CD4-positive, alpha-beta memory T cell (primary cell): ENCODE results near the gene RNF167. TPM values are rescaled to one million over a fixed set of nuclear protein-coding genes. Genes with fewer than 3 reads are reported as not detected.
A peak's percentile ranks its signal among the peaks of the same experiment; 100 is the strongest.

ENCODE experiments used
- CTCF ChIA-PET: fragments of 350-600 bp; sonication (Branson Sonifier 250); formaldehyde crosslinking; loops from one replicate; lab custom pipeline; 2021; ENCODE audit warnings: inconsistent platforms; ENCODE audit not compliant: partially characterized antibody; lab: Charles Lee
- POLR2A ChIA-PET: fragments of 350-600 bp; sonication (Branson Sonifier 250); formaldehyde crosslinking; loops from one replicate; lab custom pipeline; 2021; ENCODE audit not compliant: partially characterized antibody; lab: Charles Lee
- DNase-seq, 5 donors: peaks; one replicate each; pipeline versions ENCODE4 v3.0.0 to v3.0.0-alpha.2; 2020 to 2022; ENCODE audit warnings: mixed read lengths in 1 of 5
- H3K27ac ChIP-seq: one replicate; pipeline ENCODE4 v1.7.0; 2013; ENCODE audit warnings: low read depth, low read length
- H3K27me3 ChIP-seq: 2 replicates; pipeline ENCODE4 v1.7.0; 2013; ENCODE audit warnings: mild to moderate bottlenecking, low read length, moderate library complexity; ENCODE audit not compliant: insufficient read depth
- H3K36me3 ChIP-seq: 2 replicates; pipeline ENCODE4 v1.7.0; 2013; ENCODE audit warnings: mild to moderate bottlenecking, low read length, moderate library complexity; ENCODE audit not compliant: insufficient read depth
- H3K4me1 ChIP-seq: 2 replicates; pipeline ENCODE4 v1.7.0; 2013; ENCODE audit warnings: mild to moderate bottlenecking, low read length, moderate library complexity; ENCODE audit not compliant: insufficient read depth
- H3K4me3 ChIP-seq, 2 donors: one replicate each; pipeline ENCODE4 v1.7.0; 2013; ENCODE audit warnings: low read length in 2 of 2, mild to moderate bottlenecking in 1 of 2
- H3K9me3 ChIP-seq, 2 donors: one replicate each; pipeline ENCODE4 v1.7.0; 2013; ENCODE audit warnings: low read length in 2 of 2, control low read depth in 1 of 2; ENCODE audit not compliant: control insufficient read depth in 1 of 2
- H3K27ac Mint-ChIP-seq, 7 donors: one replicate each; pipeline ENCODE4 v1.8.0; 2020 to 2021; ENCODE audit warnings: mixed read lengths in 7 of 7, mild to moderate bottlenecking in 6 of 7, inconsistent platforms in 3 of 7, moderate library complexity in 3 of 7
- H3K27me3 Mint-ChIP-seq, 2 donors: one replicate each; pipeline ENCODE4 v1.8.0; 2020 to 2021; ENCODE audit warnings: mixed read lengths in 2 of 2
- H3K36me3 Mint-ChIP-seq, 2 donors: one replicate each; pipeline ENCODE4 v1.8.0; 2020 to 2021; ENCODE audit warnings: mixed read lengths in 2 of 2, inconsistent platforms in 1 of 2, mild to moderate bottlenecking in 1 of 2
- H3K4me1 Mint-ChIP-seq, 4 donors: one replicate each; pipeline ENCODE4 v1.8.0; 2020 to 2021; ENCODE audit warnings: mixed read lengths in 4 of 4, mild to moderate bottlenecking in 1 of 4
- H3K4me3 Mint-ChIP-seq, 8 donors: one replicate each; pipeline ENCODE4 v1.8.0; 2020 to 2021; ENCODE audit warnings: mixed read lengths in 8 of 8, mild to moderate bottlenecking in 7 of 8, moderate library complexity in 6 of 8, inconsistent platforms in 3 of 8
- H3K9me3 Mint-ChIP-seq, 8 donors: one replicate each; pipeline ENCODE4 v1.8.0; 2020 to 2021; ENCODE audit warnings: mixed read lengths in 8 of 8, mild to moderate bottlenecking in 5 of 8, inconsistent platforms in 3 of 8, moderate library complexity in 1 of 8
- intact Hi-C: fragments of 100-400 bp; cut with micrococcal nuclease; formaldehyde crosslinking; loops from one replicate; pipeline ENCODE4 v1.15.1; 2023
- polyA plus RNA-seq, 2 donors: library from polyadenylated mRNA; unstranded; fragments of 300-500 nt; fragmentation: Illumina TruSeq; gene quantifications; one replicate each; pipeline ENCODE4 v1.2.3, GENCODE V29; 2021
- total RNA-seq, 2 experiments: library from RNA; stranded (reverse); gene quantifications; one replicate each; pipeline ENCODE4 v1.2.3, GENCODE V29; 2021

The RNF167 gene
- 100 to 1,000 TPM; 154 to 172 TPM for total RNA-seq
- polyA plus RNA-seq: 10 to 100 TPM; 52.4 to 61.5 TPM

DNA sequence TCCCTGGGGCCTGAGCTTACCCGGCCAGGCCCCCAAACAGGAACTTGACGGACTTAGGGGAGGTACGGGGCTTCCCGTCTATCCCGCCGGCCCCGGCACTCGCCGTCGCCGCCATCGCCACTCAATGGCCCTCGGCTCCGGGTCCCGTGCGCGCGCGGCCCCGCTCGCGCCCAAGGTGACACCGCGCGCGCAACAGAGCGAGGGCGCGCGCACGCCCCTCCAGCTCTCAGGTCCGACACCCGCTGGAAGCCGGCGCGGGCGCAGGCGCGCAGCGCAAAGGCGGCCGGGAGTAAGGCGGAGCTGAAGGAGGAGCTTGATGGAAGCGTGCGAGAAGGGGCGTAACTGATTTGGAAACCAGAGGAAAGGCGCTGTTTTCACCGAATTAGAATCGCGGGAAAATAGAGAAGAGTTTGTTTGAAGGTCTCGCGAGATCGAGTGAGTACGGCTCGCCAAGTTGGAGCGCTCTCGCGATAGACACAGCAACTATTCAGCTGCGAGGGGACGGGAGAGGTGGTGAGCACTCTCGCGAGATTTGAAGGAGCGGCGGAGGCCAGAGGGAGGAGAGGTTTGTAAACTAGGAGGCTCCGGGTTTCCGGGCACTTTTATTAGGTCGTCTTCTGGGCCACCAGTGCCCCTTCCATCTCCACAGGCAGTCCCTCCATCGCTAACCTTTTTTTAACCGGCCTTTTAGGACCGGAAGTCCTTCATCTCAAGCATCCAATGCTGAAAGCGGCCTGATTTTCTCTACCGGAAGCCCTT lies at the start of gene RNF167, which contains the start of gene SLC25A11:
Gene RNF167, plus strand, starts transcription at position 473 of the 759 bp plus-strand sequence. CDS start 642 bp downstream, outside the sequence.
Gene SLC25A11, minus strand, starts transcription at position 251 of the 759 bp plus-strand sequence. Its CDS starts 136 bp downstream, at position 115.
- Mint-ChIP-seq H3K9me3 (peaks cover 0 to 2% (median 0%) of the 10 kb centered on the region in 8 donors), H3K4me3 (peak within 1 kb of the TSS; percentile 95 to 100 (median 98)), H3K27ac (peak within 1 kb of the TSS; percentile 92 to 100 (median 98)), H3K36me3 (peaks cover 30 to 52% of the 10 kb centered on the region in 2 donors), H3K4me1 (peaks cover 43 to 71% (median 54%) of the 10 kb centered on the region in 4 donors), H3K27me3 (no peaks in the 10 kb centered on the region)
- ChIA-PET CTCF (interaction anchor here (0.6 to 3.1 kb wide), 17 partner anchors 12 to 230 kb away, joined by 3 to 19 read pairs (median 4); partner anchors contain the start of genes ARRB2, CAMTA2, CHRNE and ENO3), POLR2A (interaction anchor here (0.6 to 25.3 kb wide), 33 partner anchors 10 to 796 kb away, joined by 3 to 973 read pairs (median 5); partner anchors contain the start of genes ARRB2, C17orf107, CAMTA2 and CHRNE)
- peak within 1 kb of the TSS; percentile 81 for H3K27ac ChIP-seq
- peaks cover 57% of the 10 kb centered on the region for H3K4me1 ChIP-seq
- peak within 1 kb of the TSS; percentile 99 for H3K4me3 ChIP-seq
- DNase-seq: peak; percentile 96 to 99 (median 99)
- no peaks in the 10 kb centered on the region for H3K9me3 ChIP-seq
- no peaks in the 10 kb centered on the region for H3K27me3 ChIP-seq
- intact Hi-C loops: loop anchor here (1.0 to 5.0 kb wide), 7 partner anchors 8 to 230 kb away; partner anchors contain the start of genes ARRB2, CAMTA2, CHRNE and MED11
- H3K36me3 ChIP-seq: peaks cover 31% of the 10 kb centered on the region

DNA sequence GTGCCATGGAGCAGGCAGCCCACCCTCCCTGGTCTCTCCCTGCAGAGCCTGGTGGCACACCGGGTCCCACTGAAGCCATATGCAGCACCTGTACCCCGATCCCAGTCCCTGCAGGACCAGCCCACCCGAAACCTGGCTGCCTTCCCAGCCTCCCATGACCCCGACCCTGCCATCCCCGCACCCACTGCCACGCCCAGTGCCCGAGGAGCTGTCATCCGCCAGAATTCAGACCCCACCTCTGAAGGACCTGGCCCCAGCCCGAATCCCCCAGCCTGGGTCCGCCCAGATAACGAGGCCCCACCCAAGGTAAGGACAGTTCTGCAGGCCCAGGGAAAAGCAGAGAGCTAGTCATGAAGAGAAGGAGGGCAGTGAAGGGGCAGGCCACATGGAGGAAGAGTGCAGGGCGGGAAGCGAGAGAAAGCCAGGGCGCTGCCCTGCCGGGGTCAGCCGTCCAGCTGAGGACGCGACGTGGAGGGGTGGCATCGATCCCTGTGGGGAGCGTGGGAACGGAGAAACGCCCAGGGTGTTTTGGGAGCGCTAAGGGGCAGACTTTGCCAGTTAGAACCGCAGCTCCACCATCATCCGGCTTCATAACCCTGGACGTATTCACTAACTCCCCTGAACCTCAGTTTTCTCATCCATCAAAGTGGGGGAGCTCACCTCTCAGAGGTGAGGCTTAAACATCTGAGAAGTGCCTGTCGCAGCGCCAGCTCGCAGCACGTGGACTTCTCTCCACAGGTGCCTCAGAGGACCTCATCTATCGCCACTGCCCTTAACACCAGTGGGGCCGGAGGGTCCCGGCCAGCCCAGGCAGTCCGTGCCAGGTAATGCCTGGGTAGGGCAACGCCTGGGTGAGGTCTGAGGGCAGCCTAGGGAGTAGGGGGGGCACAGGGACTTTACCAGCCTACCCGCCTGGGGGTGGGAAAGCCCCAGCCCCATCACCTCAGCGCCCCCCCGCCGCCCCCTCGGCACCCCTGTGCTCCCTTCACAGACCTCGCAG lies 48.4 kb upstream of the RNF167 start:
- H3K27me3 ChIP-seq: no peaks in the 10 kb centered on the region
- Mint-ChIP-seq H3K36me3 (peaks cover 35 to 56% of the 10 kb centered on the region in 2 donors), H3K4me1 (peaks cover 0 to 6% (median 2%) of the 10 kb centered on the region in 4 donors), H3K9me3 (no peaks in the 10 kb centered on the region), H3K27me3 (no peaks in the 10 kb centered on the region), H3K27ac (no peak overlapping the region), H3K4me3 (no peak overlapping the region)
- H3K27ac ChIP-seq: no peak overlapping the region
- ChIA-PET POLR2A (interaction anchor here (0.6 to 4.9 kb wide), 6 partner anchors 7 to 188 kb away, joined by 3 to 28 read pairs (median 8); partner anchors contain the start of genes ARRB2, C17orf107, CHRNE and PELP1), CTCF (interaction anchor here (1.3 to 7.3 kb wide), 5 partner anchors 11 to 188 kb away, joined by 3 to 50 read pairs (median 4); partner anchors contain the start of genes ARRB2, CHRNE and PELP1)
- no peaks in the 10 kb centered on the region for H3K4me1 ChIP-seq
- H3K9me3 ChIP-seq: no peaks in the 10 kb centered on the region
- intact Hi-C loops: no loop called here
- no peak for DNase-seq
- H3K36me3 ChIP-seq: peaks cover 65% of the 10 kb centered on the region
- H3K4me3 ChIP-seq: no peak overlapping the region

DNA sequence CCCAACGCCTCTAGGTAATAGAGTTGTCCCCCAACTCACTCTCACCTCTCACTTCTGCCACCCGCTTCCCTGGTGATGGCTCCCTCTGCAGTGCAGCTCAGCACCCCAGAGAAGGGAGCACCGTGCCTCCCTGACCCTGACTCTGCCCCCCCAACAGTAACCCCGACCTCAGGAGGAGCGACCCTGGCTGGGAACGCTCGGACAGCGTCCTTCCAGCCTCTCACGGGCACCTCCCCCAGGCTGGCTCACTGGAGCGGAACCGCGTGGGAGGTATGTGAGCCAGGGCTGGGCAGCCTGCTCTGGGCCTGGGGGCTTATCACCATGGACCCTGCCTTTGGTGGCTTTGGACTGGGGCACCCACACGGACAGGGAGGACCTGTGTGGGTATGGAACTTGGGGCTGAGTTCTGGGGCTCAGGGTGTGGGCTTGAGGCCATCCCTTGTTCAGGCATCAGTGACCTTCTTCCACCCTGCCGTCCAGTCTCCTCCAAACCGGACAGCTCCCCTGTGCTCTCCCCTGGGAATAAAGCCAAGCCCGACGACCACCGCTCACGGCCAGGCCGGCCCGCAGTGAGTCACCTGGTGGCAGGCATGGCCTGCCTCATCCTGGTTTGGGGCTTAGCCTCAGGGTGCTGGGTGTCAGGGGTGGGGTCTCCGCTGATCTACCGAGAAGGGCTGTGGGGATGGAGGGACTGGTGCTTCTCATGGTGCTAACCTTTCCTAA lies 47.4 kb upstream of the RNF167 start:
- ChIA-PET POLR2A (interaction anchor here (1.1 to 1.7 kb wide), 2 partner anchors 86 to 189 kb away, joined by 3 to 4 read pairs; partner anchors contain the start of genes PELP1 and PLD2), CTCF (interaction anchor here (1.6 to 7.3 kb wide), 2 partner anchors 105 to 184 kb away, joined by 3 to 50 read pairs; partner anchors contain the start of gene ARRB2)
- peaks cover 57% of the 10 kb centered on the region for H3K36me3 ChIP-seq
- H3K4me3 ChIP-seq: no peak overlapping the region
- no peaks in the 10 kb centered on the region for H3K9me3 ChIP-seq
- no peaks in the 10 kb centered on the region for H3K27me3 Mint-ChIP-seq
- H3K27me3 ChIP-seq: no peaks in the 10 kb centered on the region
- no peak overlapping the region for H3K4me3 Mint-ChIP-seq
- H3K4me1 Mint-ChIP-seq: peaks cover 0 to 6% (median 2%) of the 10 kb centered on the region in 4 donors
- H3K4me1 ChIP-seq: no peaks in the 10 kb centered on the region
- no peak overlapping the region for H3K27ac ChIP-seq
- H3K36me3 Mint-ChIP-seq: peaks cover 26 to 53% of the 10 kb centered on the region in 2 donors
- H3K9me3 Mint-ChIP-seq: no peaks in the 10 kb centered on the region
- intact Hi-C loops: no loop called here
- DNase-seq: no peak
- H3K27ac Mint-ChIP-seq: peak overlapping the region in 1 of 7 donors; percentile 73

DNA sequence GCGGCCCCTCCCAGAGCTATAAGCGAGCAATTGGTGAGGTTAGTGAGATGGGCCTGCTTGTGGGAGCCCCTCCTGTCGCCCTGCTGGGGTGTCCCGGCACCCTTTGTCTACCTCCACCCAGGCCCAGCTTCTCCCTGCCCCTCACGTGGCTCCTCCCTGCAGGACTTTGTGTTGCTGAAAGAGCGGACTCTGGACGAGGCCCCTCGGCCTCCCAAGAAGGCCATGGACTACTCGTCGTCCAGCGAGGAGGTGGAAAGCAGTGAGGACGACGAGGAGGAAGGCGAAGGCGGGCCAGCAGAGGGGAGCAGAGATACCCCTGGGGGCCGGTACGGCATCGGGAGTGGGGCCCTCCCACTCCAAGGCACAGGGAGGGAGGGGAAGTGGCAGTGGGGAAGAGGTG lies 46.8 kb upstream of the RNF167 start:
- H3K27me3 ChIP-seq: no peaks in the 10 kb centered on the region
- ChIA-PET POLR2A (no interaction called here), CTCF (interaction anchor here (7.3 kb wide), 1 partner anchor 185 kb away, joined by 50 read pairs; the partner anchor contains the start of gene ARRB2)
- Mint-ChIP-seq H3K9me3 (no peaks in the 10 kb centered on the region), H3K4me1 (peaks cover 1 to 7% (median 3%) of the 10 kb centered on the region in 4 donors), H3K36me3 (peaks cover 26 to 53% of the 10 kb centered on the region in 2 donors), H3K27ac (no peak overlapping the region), H3K4me3 (no peak overlapping the region), H3K27me3 (no peaks in the 10 kb centered on the region)
- H3K9me3 ChIP-seq: no peaks in the 10 kb centered on the region
- intact Hi-C loops: no loop called here
- H3K4me1 ChIP-seq: no peaks in the 10 kb centered on the region
- no peak overlapping the region for H3K4me3 ChIP-seq
- H3K36me3 ChIP-seq: peaks cover 57% of the 10 kb centered on the region
- no peak overlapping the region for H3K27ac ChIP-seq
- no peak for DNase-seq

DNA sequence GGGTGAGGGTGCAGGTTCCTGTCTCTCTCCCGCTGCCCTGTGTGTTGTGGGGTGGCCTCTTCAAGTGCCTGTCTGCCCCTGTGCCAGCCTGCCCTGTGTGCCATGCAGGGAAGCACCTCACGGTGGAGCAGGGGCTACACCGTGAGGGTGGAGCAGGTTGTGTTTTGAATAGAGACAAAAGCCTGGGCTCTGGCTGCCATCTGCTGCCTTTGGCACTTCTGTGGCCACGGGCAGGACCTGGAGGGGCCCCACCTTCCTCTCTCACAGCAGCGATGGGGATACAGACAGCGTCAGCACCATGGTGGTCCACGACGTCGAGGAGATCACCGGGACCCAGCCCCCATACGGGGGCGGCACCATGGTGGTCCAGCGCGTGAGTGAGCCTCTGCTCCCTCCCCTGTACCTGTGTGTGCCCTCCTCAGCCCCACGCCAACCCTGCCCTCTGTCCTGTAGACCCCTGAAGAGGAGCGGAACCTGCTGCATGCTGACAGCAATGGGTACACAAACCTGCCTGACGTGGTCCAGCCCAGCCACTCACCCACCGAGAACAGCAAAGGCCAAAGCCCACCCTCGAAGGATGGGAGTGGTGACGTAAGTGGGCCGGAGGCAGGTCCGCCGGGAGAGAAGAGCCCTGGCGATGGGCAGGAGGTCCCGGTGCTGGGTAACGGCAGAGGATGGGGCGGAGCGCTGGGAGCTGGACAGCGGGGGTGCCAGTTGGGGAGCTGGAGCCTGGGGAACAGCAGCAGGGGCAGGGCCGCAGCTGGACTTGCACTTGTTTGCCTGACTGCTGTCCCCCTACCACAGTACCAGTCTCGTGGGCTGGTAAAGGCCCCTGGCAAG lies 46.1 kb upstream of the RNF167 start:
- Mint-ChIP-seq H3K27ac (peak overlapping the region in 1 of 7 donors; percentile 64), H3K27me3 (no peaks in the 10 kb centered on the region), H3K4me1 (peaks cover 1 to 10% (median 6%) of the 10 kb centered on the region in 4 donors), H3K36me3 (peaks cover 26 to 52% of the 10 kb centered on the region in 2 donors), H3K9me3 (no peaks in the 10 kb centered on the region), H3K4me3 (no peak overlapping the region)
- Histone ChIP-seq H3K27ac (no peak overlapping the region), H3K9me3 (no peaks in the 10 kb centered on the region), H3K4me1 (peaks cover 5% of the 10 kb centered on the region), H3K4me3 (no peak overlapping the region), H3K27me3 (no peaks in the 10 kb centered on the region), H3K36me3 (peaks cover 57% of the 10 kb centered on the region)
- DNase-seq: no peak
- intact Hi-C loops: no loop called here
- ChIA-PET CTCF (no interaction called here), POLR2A (no interaction called here)
